ENCODE data around the gene STAM. TPM values are rescaled to one million over a fixed set of nuclear protein-coding genes. Genes with fewer than 3 reads are reported as not detected.

STAM gene
- total and polyA plus RNA-seq, 2 donors (not counting 3 experiments of a cell fraction or from before 2014, with no cell fraction given) = 17.7 to 20.0 TPM

- ChIA-PET CTCF (interaction anchor here (0.9 to 4.0 kb wide), 10 partner anchors 10 to 610 kb away, joined by 3 to 46 read pairs (median 4); partner anchors contain the start of genes HACD1 and ST8SIA6), POLR2A (no interaction called here)
- FAIRE-seq (no peak), DNase-seq (ENCODE audit: low read depth, low spot score) (peak; percentile 3)
- H3K79me2 ChIP-seq (ENCODE audit: control insufficient read depth, insufficient read depth, low read length) = no peaks in the 10 kb centered on the region
- H3K9ac ChIP-seq (replicated peaks; ENCODE audit: extremely low read depth, insufficient read depth, low read length) = no peak overlapping the region
- no peaks in the 10 kb centered on the region for H3K27me3 ChIP-seq (ENCODE audit: control insufficient read depth in 2 of 2, insufficient read depth in 2 of 2, low read length in 2 of 2)
- H2AFZ ChIP-seq (ENCODE audit: low read depth, low read length) = no peak overlapping the region
- no TSS peak for BruUV-seq (replicated peaks)
- peak; percentile 16 for TF ChIP-seq GATA2 (IDR thresholded peaks at IDR 0.05; ENCODE audit: insufficient read depth, insufficient read length, low read depth, low read length)
- no peak for TF ChIP-seq JUN (IDR thresholded peaks at IDR 0.05; ENCODE audit: borderline replicate concordance, insufficient read depth, insufficient read length, low read depth)
- no peak for TF ChIP-seq MAX (IDR thresholded peaks at IDR 0.05; ENCODE audit: insufficient read depth, insufficient read length)
- H3K9me3 ChIP-seq (replicated peaks; ENCODE audit: control insufficient read depth, insufficient read depth, low read length) = no peaks in the 10 kb centered on the region
- H4K20me1 ChIP-seq (replicated peaks; ENCODE audit: control insufficient read depth, extremely low read depth, insufficient read depth, low read length) = no peaks in the 10 kb centered on the region
- H3K4me2 ChIP-seq (ENCODE audit: insufficient read depth, low read length) = no peak overlapping the region
- intact Hi-C loops (cut with micrococcal nuclease) = loop anchor here (1.0 kb wide), 5 partner anchors 137 to 633 kb away; no protein-coding TSS in a partner anchor
- H3K4me1 ChIP-seq (ENCODE audit: control insufficient read depth, extremely low read depth, insufficient read depth, low read length) = peaks cover 6% of the 10 kb centered on the region
- H3K36me3 ChIP-seq (ENCODE audit: control insufficient read depth in 2 of 2, extremely low read depth in 1 of 2, insufficient read depth in 2 of 2, low read length in 2 of 2) = no peaks in the 10 kb centered on the region
- H3K4me3 ChIP-seq (replicated peaks in 1 of 3; ENCODE audit: insufficient read depth in 1 of 3, low read depth in 1 of 3, low read length in 3 of 3) = no peak overlapping the region
- dilution Hi-C loops (cut with MboI; ENCODE audit: extremely low pct_ligation_motif_present, low sequenced_read_pairs) = no loop called here
- no peaks in the 10 kb centered on the region for H3K9me1 ChIP-seq (replicated peaks; ENCODE audit: control insufficient read depth, extremely low read depth, insufficient read depth, low read length)
- H3K27ac ChIP-seq (ENCODE audit: insufficient read depth, low read depth, low read length) = no peak overlapping the region
Observed at GRCh38 chr10:17606547-17607040, 37.4 kb upstream of the STAM start.

- no TSS peak for BruUV-seq (replicated peaks)
- dilution Hi-C loops (cut with MboI; ENCODE audit: extremely low pct_ligation_motif_present, low sequenced_read_pairs) = no loop called here
- TF ChIP-seq GATA2 (IDR thresholded peaks at IDR 0.05; ENCODE audit: insufficient read depth, insufficient read length, low read depth, low read length) (no peak), MAX (IDR thresholded peaks at IDR 0.05; ENCODE audit: insufficient read depth, insufficient read length) (no peak), FOS (IDR thresholded peaks at IDR 0.05; ENCODE audit: borderline replicate concordance, insufficient read depth, low read length) (no peak), EZH2 (IDR thresholded peaks at IDR 0.05; ENCODE audit: borderline replicate concordance, low read depth, low read length, severe bottlenecking) (no peak), JUN (IDR thresholded peaks at IDR 0.05; ENCODE audit: borderline replicate concordance, insufficient read depth, insufficient read length, low read depth) (no peak), MYC (IDR thresholded peaks at IDR 0.05; ENCODE audit: low read depth, low read length) (no peak), CTCF (IDR thresholded peaks at IDR 0.05; ENCODE audit: extremely low read depth in 1 of 2, insufficient read depth in 1 of 2, low read depth in 1 of 2, low read length in 2 of 2) (no peak), POLR2AphosphoS5 (IDR thresholded peaks at IDR 0.05; ENCODE audit: insufficient read depth, low read depth, low read length) (no peak), POLR2A (IDR thresholded peaks at IDR 0.05; ENCODE audit: low read depth, low read length) (no peak)
- no peaks in the 10 kb centered on the region for H3K79me2 ChIP-seq (ENCODE audit: control insufficient read depth, insufficient read depth, low read length)
- ChIA-PET POLR2A (no interaction called here), CTCF (interaction anchor here (1.5 to 4.0 kb wide), 2 partner anchors 152 to 267 kb away, joined by 4 to 46 read pairs; partner anchors contain the start of gene ST8SIA6)
- no peak overlapping the region for H3K27ac ChIP-seq (ENCODE audit: insufficient read depth, low read depth, low read length)
- H4K20me1 ChIP-seq (replicated peaks; ENCODE audit: control insufficient read depth, extremely low read depth, insufficient read depth, low read length) = no peaks in the 10 kb centered on the region
- H3K9me3 ChIP-seq (replicated peaks; ENCODE audit: control insufficient read depth, insufficient read depth, low read length) = no peaks in the 10 kb centered on the region
- H3K4me1 ChIP-seq (ENCODE audit: control insufficient read depth, extremely low read depth, insufficient read depth, low read length) = peaks cover 6% of the 10 kb centered on the region
- no peak for FAIRE-seq
- no peaks in the 10 kb centered on the region for H3K27me3 ChIP-seq (ENCODE audit: control insufficient read depth in 2 of 2, insufficient read depth in 2 of 2, low read length in 2 of 2)
- H3K9ac ChIP-seq (replicated peaks; ENCODE audit: extremely low read depth, insufficient read depth, low read length) = no peak overlapping the region
- intact Hi-C loops (cut with micrococcal nuclease) = loop anchor here (1.0 kb wide), 5 partner anchors 136 to 632 kb away; no protein-coding TSS in a partner anchor
- no peaks in the 10 kb centered on the region for H3K9me1 ChIP-seq (replicated peaks; ENCODE audit: control insufficient read depth, extremely low read depth, insufficient read depth, low read length)
- no peak overlapping the region for H3K4me3 ChIP-seq (replicated peaks in 1 of 3; ENCODE audit: insufficient read depth in 1 of 3, low read depth in 1 of 3, low read length in 3 of 3)
- H2AFZ ChIP-seq (ENCODE audit: low read depth, low read length) = no peak overlapping the region
- no peaks in the 10 kb centered on the region for H3K36me3 ChIP-seq (ENCODE audit: control insufficient read depth in 2 of 2, extremely low read depth in 1 of 2, insufficient read depth in 2 of 2, low read length in 2 of 2)
- DNase-seq (ENCODE audit: low read depth, low spot score) = no peak
- no peak overlapping the region for H3K4me2 ChIP-seq (ENCODE audit: insufficient read depth, low read length)
Observed at GRCh38 chr10:17607060-17607459, 36.9 kb upstream of the STAM start.
